Heart left ventricle (tissue), 13 donors: ENCODE data around the gene C1orf146.
"Not testable (repeated sequence)": the region's sequence is repeated elsewhere in the genome, so short reads cannot be mapped to it uniquely, and the experiment has no call there.

ENCODE experiments used
- POLR2A ChIP-seq, 2 donors: fragments of 450-650 bp; IDR thresholded peaks; one replicate each; pipeline ENCODE4 v1.6.1; 2017; ENCODE audit warnings: antibody characterized with exemption in 2 of 2, mild to moderate bottlenecking in 2 of 2, moderate library complexity in 2 of 2
- TF ChIP-seq, protein P1 (sequence below), 12 donors: fragments of 200-600 bp; sonication (generic) in 4 of 12; IDR thresholded peaks; one replicate each; pipeline versions ENCODE4 v1.5.0 to v1.8.0; 2018 to 2022; ENCODE audit warnings: antibody characterized with exemption in 12 of 12, mild to moderate bottlenecking in 5 of 12
- donor health status: ischemic (EF 13 %, LVEDD 7.1; RV severe dilation, severe dysfunction).
- donor health status: DM: no; HTN: yes; CAD: no.
- donor health status: DM: no; HTN: no; CAD: no.
- donor health status: ischemic (EF 25% LVEDD 6.9; RV normal size, moderate dysfunction).
- donor health status: ischemic (EF 25% LVEDD 5.7; RV mildly dilated, moderate dysfunction).
- donor health status: ischemic (EF 35%, LVEDD 5.7; RV mildly dilated, moderate dysfunction).
- donor health status: nonischemic (EF 11% LVEDD 7.7; RV severe dilation, severe dysfunction).
- donor health status: DM: yes; HTN: yes; CAD: no.
- donor health status: PGD.
- donor health status: ischemic (EF 29% LVEDD 5.4; RV normal size, mild dysfunction).
- donor health status: nonischemic (EF 23%, LVEDD 6.1; RV moderate dilation, normal function).

DNA sequence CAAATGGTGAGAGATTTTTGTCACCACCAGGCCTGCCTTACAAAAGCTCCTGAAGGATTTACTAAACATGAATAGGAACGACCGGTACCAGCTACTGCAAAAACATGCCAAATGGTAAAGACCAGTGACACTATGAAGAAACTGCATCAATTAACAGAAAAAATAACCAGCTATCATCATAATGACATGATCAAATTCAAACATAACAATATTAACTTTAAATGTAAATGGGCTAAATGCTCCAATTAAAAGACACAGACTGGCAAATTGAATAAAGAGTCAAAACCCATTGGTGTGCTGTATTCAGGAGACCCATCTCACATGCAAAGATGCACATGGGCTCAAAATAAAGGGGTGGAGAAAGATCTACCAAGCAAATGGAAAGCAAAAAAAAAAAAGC is 63.7 kb downstream of the C1orf146 start:
- TF ChIP-seq, protein P1, sequence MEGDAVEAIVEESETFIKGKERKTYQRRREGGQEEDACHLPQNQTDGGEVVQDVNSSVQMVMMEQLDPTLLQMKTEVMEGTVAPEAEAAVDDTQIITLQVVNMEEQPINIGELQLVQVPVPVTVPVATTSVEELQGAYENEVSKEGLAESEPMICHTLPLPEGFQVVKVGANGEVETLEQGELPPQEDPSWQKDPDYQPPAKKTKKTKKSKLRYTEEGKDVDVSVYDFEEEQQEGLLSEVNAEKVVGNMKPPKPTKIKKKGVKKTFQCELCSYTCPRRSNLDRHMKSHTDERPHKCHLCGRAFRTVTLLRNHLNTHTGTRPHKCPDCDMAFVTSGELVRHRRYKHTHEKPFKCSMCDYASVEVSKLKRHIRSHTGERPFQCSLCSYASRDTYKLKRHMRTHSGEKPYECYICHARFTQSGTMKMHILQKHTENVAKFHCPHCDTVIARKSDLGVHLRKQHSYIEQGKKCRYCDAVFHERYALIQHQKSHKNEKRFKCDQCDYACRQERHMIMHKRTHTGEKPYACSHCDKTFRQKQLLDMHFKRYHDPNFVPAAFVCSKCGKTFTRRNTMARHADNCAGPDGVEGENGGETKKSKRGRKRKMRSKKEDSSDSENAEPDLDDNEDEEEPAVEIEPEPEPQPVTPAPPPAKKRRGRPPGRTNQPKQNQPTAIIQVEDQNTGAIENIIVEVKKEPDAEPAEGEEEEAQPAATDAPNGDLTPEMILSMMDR (IDR thresholded peaks at IDR 0.05) = not testable (repeated sequence)
- not testable (repeated sequence) for TF ChIP-seq POLR2A (IDR thresholded peaks at IDR 0.05)
